Bronchial epithelial cell (primary cell): ENCODE data around the gene NEURL2. TPM values are rescaled to one million over a fixed set of nuclear protein-coding genes. Genes with fewer than 3 reads are reported as not detected.
A peak's percentile ranks its signal among the peaks of the same experiment; 100 is the strongest.

ENCODE experiments used
- DNase-seq: peaks from one replicate; pipeline ENCODE4 v3.0.0-alpha.2; 2010; ENCODE audit warnings: low read depth
- FAIRE-seq: peaks from 2 replicates; lab custom pipeline; 2011; peaks lifted over from hg19 to GRCh38; lab: Jason Lieb, UNC
- H3K27me3 ChIP-seq: 2 replicates; pipeline ENCODE4 v1.5.1; 2011; ENCODE audit warnings: low read length; ENCODE audit not compliant: control insufficient read depth, insufficient read depth
- H3K36me3 ChIP-seq: 2 replicates; pipeline ENCODE4 v1.5.1; 2011; ENCODE audit warnings: low read length; ENCODE audit not compliant: control insufficient read depth, insufficient read depth
- H3K4me3 ChIP-seq: 2 replicates; pipeline ENCODE4 v1.5.1; 2011; ENCODE audit warnings: mild to moderate bottlenecking, low read depth, low read length, control low read depth
- CTCF ChIP-seq: IDR thresholded peaks from 2 replicates; pipeline ENCODE4 v1.5.1; 2011; ENCODE audit warnings: mild to moderate bottlenecking, moderate library complexity, low read length, control low read depth, inconsistent platforms; ENCODE audit not compliant: insufficient read depth, severe bottlenecking
- total RNA-seq: library from RNA; depleted of rRNA; stranded (reverse); fragments of >200 nt; gene quantifications from 2 replicates; pipeline ENCODE4 v1.2.1, GENCODE V29; 2014

Gene NEURL2
- total RNA-seq, 1 donor from 2014 or later: 2.6 TPM

GRCh38 chr20:45873409-45874103 is 17.5 kb downstream of the NEURL2 start:
- H3K4me3 ChIP-seq: no peak overlapping the region
- no peak for FAIRE-seq
- TF ChIP-seq CTCF: no peak

GRCh38 chr20:45872626-45873025 is 18.4 kb downstream of the NEURL2 start:
- DNase-seq: peak; percentile 62
- H3K27me3 ChIP-seq: no peaks in the 10 kb centered on the region
- no peak for FAIRE-seq
- H3K4me3 ChIP-seq: no peak overlapping the region
- H3K36me3 ChIP-seq: peaks cover 1% of the 10 kb centered on the region
- TF ChIP-seq CTCF: no peak

More at GRCh38 chr20:45873409-45874103, 17.5 kb downstream of the NEURL2 start:
- peak; percentile 50 for DNase-seq
- Histone ChIP-seq H3K27me3 (no peaks in the 10 kb centered on the region), H3K36me3 (peaks cover 6% of the 10 kb centered on the region)

GRCh38 chr20:45867819-45868176 is 23.2 kb downstream of the NEURL2 start:
- FAIRE-seq (no peak), DNase-seq (peak; percentile 79)

GRCh38 chr20:45867136-45867818 is 23.7 kb downstream of the NEURL2 start:
- DNase-seq: no peak
- H3K36me3 ChIP-seq: no peaks in the 10 kb centered on the region
- H3K27me3 ChIP-seq: no peaks in the 10 kb centered on the region
- FAIRE-seq: no peak
- TF ChIP-seq CTCF: no peak
- H3K4me3 ChIP-seq: no peak overlapping the region

More at GRCh38 chr20:45867819-45868176, 23.2 kb downstream of the NEURL2 start:
- no peak overlapping the region for H3K4me3 ChIP-seq
- no peaks in the 10 kb centered on the region for H3K36me3 ChIP-seq
- no peaks in the 10 kb centered on the region for H3K27me3 ChIP-seq
- TF ChIP-seq CTCF: no peak

GRCh38 chr20:45866454-45866853 is 24.6 kb downstream of the NEURL2 start:
- Histone ChIP-seq H3K4me3 (no peak overlapping the region), H3K27me3 (no peaks in the 10 kb centered on the region), H3K36me3 (no peaks in the 10 kb centered on the region)
- TF ChIP-seq CTCF: no peak
- no peak for FAIRE-seq
- DNase-seq: no peak
